ENCODE data around the gene CDKL5. TPM values are rescaled to one million over a fixed set of nuclear protein-coding genes. Genes with fewer than 3 reads are reported as not detected.

Gene CDKL5
- total and polyA plus RNA-seq, 2 donors from 2014 or later: 2.0 to 18.0 TPM

DNA sequence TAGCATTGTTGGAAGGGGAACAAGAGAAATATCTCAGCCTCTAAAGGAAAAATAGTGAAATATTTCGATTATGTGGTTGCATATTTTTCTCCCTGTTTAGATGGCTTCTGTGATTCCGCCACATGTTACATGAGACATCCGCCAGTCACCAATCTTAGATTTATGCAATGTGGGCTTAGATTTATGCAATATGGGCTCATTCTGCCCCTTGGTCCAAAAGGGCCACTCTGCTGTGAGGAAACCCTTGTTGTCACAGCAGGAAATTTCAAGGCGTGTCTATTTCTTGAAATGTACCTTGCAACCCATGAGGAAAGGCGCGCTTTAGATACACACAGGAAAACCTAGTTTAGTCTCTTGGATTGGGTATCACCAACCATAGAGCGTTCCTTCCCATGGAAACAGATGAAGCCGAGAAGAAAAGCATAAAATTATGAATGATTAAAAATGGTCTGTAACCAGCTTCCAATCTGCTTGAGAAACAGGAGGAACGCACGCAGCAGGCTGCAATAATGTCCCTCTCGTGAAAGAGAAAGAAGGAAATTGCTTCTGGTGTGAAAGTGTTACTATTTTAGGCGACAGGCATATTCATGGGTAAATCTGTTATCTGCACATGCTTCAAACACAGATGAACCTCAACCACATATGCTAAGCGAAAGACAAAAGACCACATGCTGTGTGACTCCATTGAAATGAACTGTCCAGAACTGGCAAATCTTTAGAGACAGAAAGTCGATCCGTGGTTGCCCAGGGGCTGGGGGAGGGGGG is 242.8 kb downstream of the CDKL5 start:
- intact Hi-C loops (cut with DNase I): no loop called here
- Histone ChIP-seq H3K27me3 (ENCODE audit: control insufficient read depth, insufficient read depth, low read length) (no peaks in the 10 kb centered on the region), H3K9me3 (ENCODE audit: control insufficient read depth in 2 of 3, insufficient read depth in 1 of 3, low read length in 3 of 3) (no peaks in the 10 kb centered on the region), H3K36me3 (ENCODE audit: control insufficient read depth in 2 of 3, insufficient read depth in 3 of 3, low read length in 3 of 3) (no peaks in the 10 kb centered on the region), H3K9ac (ENCODE audit: low read length in 3 of 3) (no peak overlapping the region), H3K4me3 (ENCODE audit: low read length in 3 of 3) (no peak overlapping the region), H3K4me1 (ENCODE audit: control insufficient read depth in 2 of 3, insufficient read depth in 2 of 3, low read depth in 1 of 3, low read length in 3 of 3) (no peaks in the 10 kb centered on the region), H3K27ac (ENCODE audit: low read depth in 2 of 2, low read length in 2 of 2) (no peak overlapping the region)
- DNase-seq (no peak), FAIRE-seq (no peak)
- TF ChIP-seq, protein P1, sequence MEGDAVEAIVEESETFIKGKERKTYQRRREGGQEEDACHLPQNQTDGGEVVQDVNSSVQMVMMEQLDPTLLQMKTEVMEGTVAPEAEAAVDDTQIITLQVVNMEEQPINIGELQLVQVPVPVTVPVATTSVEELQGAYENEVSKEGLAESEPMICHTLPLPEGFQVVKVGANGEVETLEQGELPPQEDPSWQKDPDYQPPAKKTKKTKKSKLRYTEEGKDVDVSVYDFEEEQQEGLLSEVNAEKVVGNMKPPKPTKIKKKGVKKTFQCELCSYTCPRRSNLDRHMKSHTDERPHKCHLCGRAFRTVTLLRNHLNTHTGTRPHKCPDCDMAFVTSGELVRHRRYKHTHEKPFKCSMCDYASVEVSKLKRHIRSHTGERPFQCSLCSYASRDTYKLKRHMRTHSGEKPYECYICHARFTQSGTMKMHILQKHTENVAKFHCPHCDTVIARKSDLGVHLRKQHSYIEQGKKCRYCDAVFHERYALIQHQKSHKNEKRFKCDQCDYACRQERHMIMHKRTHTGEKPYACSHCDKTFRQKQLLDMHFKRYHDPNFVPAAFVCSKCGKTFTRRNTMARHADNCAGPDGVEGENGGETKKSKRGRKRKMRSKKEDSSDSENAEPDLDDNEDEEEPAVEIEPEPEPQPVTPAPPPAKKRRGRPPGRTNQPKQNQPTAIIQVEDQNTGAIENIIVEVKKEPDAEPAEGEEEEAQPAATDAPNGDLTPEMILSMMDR (IDR thresholded peaks at IDR 0.05; ENCODE audit: borderline replicate concordance, extremely low read depth, insufficient read depth): no peak

DNA sequence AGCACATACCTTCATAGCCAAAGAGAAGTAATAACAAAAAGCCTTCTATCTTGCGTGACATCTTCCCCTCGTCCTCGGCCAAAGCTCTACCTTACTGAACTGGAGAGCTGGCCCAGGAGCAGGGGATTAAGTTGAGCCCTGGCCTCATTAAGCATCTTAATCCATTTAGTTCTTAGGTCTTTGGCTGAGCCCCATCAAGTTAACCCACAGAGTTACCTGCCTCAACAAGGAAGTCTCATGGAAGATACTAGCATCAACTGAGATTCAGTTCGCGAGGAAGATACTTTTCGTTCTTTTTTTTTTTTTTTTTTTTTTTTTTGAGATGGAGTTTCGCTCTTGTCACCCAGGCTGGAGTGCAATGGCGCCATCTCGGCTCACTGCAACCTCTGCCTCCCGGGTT is 246.6 kb downstream of the CDKL5 start, which contains the start of gene RS1:
Gene RS1 (minus strand): TSS at position 101 of the 400 bp plus-strand sequence. CDS start 40 bp downstream, at position 61.
- no peaks in the 10 kb centered on the region for H3K27me3 ChIP-seq (ENCODE audit: control insufficient read depth, insufficient read depth, low read length)
- FAIRE-seq (no peak), DNase-seq (no peak)
- H3K4me1 ChIP-seq (ENCODE audit: control insufficient read depth in 2 of 3, insufficient read depth in 2 of 3, low read depth in 1 of 3, low read length in 3 of 3): no peaks in the 10 kb centered on the region
- no peak within 1 kb of the TSS for H3K27ac ChIP-seq (ENCODE audit: low read depth in 2 of 2, low read length in 2 of 2)
- TF ChIP-seq, protein P1 (IDR thresholded peaks at IDR 0.05; ENCODE audit: borderline replicate concordance, extremely low read depth, insufficient read depth): no peak
- no peaks in the 10 kb centered on the region for H3K36me3 ChIP-seq (ENCODE audit: control insufficient read depth in 2 of 3, insufficient read depth in 3 of 3, low read length in 3 of 3)
- H3K9me3 ChIP-seq (ENCODE audit: control insufficient read depth in 2 of 3, insufficient read depth in 1 of 3, low read length in 3 of 3): no peaks in the 10 kb centered on the region
- no peak within 1 kb of the TSS for H3K9ac ChIP-seq (ENCODE audit: low read length in 3 of 3)
- no peak within 1 kb of the TSS for H3K4me3 ChIP-seq (ENCODE audit: low read length in 3 of 3)
- intact Hi-C loops (cut with DNase I): no loop called here

DNA sequence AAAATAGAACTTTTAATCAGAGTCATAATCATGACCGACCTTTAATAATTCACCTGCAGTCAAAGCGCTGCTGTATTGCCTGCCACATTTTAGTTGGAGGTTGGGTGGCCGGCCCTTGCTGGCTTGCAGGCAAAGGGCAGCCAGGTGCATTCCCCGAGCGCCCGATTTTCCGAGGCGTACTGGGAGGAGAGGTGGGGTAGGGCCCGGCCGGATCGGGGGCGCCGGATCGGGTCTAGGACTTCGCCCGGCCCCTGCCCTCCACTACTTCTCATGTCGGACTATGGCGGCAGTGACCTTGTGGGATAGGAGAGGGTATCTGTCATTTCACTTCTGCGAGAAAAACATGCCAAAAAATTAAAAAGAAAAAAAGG is 249.0 kb downstream of the CDKL5 start:
- Histone ChIP-seq H3K9me3 (ENCODE audit: control insufficient read depth in 2 of 3, insufficient read depth in 1 of 3, low read length in 3 of 3) (no peaks in the 10 kb centered on the region), H3K36me3 (ENCODE audit: control insufficient read depth in 2 of 3, insufficient read depth in 3 of 3, low read length in 3 of 3) (no peaks in the 10 kb centered on the region), H3K9ac (ENCODE audit: low read length in 3 of 3) (no peak overlapping the region), H3K27me3 (ENCODE audit: control insufficient read depth, insufficient read depth, low read length) (no peaks in the 10 kb centered on the region), H3K27ac (ENCODE audit: low read depth in 2 of 2, low read length in 2 of 2) (peak overlapping the region in 1 of 2 donors; percentile 28), H3K4me3 (ENCODE audit: low read length in 3 of 3) (peak overlapping the region; percentile 52 to 59 (median 55)), H3K4me1 (ENCODE audit: control insufficient read depth in 2 of 3, insufficient read depth in 2 of 3, low read depth in 1 of 3, low read length in 3 of 3) (no peaks in the 10 kb centered on the region)
- peak in 2 of 5 donors; percentile 20 to 56 for DNase-seq
- FAIRE-seq: no peak
- intact Hi-C loops (cut with DNase I): no loop called here
- TF ChIP-seq, protein P1 (IDR thresholded peaks at IDR 0.05; ENCODE audit: borderline replicate concordance, extremely low read depth, insufficient read depth): no peak

Measured in kidney (tissue), 14 donors.